ENCODE measurements around the gene TMEM201. TPM values are rescaled to one million over a fixed set of nuclear protein-coding genes. Genes with fewer than 3 reads are reported as not detected.

TMEM201 gene
- total and polyA plus RNA-seq, 9 of the 15 experiments (the other 6 are each of a cell fraction or from before 2014, with no cell fraction given) = 0.42 to 51.3 (median 7.4) TPM

DNA sequence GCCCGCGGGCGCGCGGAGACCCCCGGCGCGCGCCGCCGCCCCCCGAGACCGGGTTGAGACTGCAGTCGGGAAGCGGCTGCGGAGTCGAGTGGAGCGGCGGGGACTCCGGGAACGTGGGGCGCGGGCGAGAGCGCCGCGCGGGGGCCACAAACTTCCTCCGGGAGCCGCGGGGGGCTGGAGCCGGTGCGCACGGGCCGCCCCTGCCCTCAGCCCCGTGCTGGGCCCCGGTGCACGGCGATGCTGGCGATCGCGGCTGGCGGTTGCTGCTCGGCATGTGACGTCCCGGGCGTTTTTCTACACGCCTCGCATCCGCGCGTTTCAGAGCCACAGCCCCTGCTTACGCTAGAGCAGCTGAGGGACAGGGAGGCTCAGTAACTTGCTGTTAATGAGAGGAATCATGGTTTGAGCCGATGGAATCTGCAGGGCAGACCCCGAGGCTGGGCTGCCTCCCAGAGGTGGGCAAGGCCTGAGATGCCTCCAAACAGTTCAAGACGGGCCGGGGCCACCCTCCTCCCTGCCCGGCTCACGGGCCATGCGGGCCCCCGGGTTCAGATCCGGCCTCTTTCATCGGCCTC lies 520 bp downstream of the TMEM201 start (continued):
- TF ChIP-seq, protein P1, sequence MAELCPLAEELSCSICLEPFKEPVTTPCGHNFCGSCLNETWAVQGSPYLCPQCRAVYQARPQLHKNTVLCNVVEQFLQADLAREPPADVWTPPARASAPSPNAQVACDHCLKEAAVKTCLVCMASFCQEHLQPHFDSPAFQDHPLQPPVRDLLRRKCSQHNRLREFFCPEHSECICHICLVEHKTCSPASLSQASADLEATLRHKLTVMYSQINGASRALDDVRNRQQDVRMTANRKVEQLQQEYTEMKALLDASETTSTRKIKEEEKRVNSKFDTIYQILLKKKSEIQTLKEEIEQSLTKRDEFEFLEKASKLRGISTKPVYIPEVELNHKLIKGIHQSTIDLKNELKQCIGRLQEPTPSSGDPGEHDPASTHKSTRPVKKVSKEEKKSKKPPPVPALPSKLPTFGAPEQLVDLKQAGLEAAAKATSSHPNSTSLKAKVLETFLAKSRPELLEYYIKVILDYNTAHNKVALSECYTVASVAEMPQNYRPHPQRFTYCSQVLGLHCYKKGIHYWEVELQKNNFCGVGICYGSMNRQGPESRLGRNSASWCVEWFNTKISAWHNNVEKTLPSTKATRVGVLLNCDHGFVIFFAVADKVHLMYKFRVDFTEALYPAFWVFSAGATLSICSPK (IDR thresholded peaks at IDR 0.05; ENCODE audit: borderline replicate concordance) = no peak
- TF ChIP-seq NFE2 (IDR thresholded peaks at IDR 0.05; ENCODE audit: low read depth) (no peak), FOSL1 (tag; conservative IDR thresholded peaks at IDR 0.05) (no peak; the same call in 1 of the 2 replicates), SOX6 (IDR thresholded peaks at IDR 0.05) (no peak), ZNF444 (CRISPR knock-in tag; IDR thresholded peaks at IDR 0.05) (no peak), CREB1 (IDR thresholded peaks at IDR 0.05) (no peak), CREB1 (CRISPR knock-in tag; IDR thresholded peaks at IDR 0.05) (no peak), FOXP1 (CRISPR knock-in tag; IDR thresholded peaks at IDR 0.05) (no peak), NFATC3 (IDR thresholded peaks at IDR 0.05) (no peak), STAG1 (CRISPR knock-in tag; IDR thresholded peaks at IDR 0.05; ENCODE audit: borderline replicate concordance) (0 out of 2 replicates have a peak, but pooled peaks have one; percentile 18), SMARCC2 (IDR thresholded peaks at IDR 0.05; ENCODE audit: low read depth) (no peak), ZNF174 (CRISPR knock-in tag; IDR thresholded peaks at IDR 0.05) (no peak), ZFP36 (IDR thresholded peaks at IDR 0.05; ENCODE audit: low read depth, low read length, partially characterized antibody) (no peak), NR2C2 (CRISPR knock-in tag; IDR thresholded peaks at IDR 0.05) (no peak), NR2C2 (tag; IDR thresholded peaks at IDR 0.05) (peak; percentile 31; the same call in 1 of the 2 replicates), MTA2 (IDR thresholded peaks at IDR 0.05; ENCODE audit: low read depth) (no peak), TAF1 (IDR thresholded peaks at IDR 0.05; ENCODE audit: control insufficient read depth, extremely low read depth, insufficient read depth, low read length, severe bottlenecking) (peak; percentile 5), PHB2 (IDR thresholded peaks at IDR 0.05; ENCODE audit: low read depth) (no peak), ARID1B (IDR thresholded peaks at IDR 0.05) (no peak)
- TF ChIP-seq, protein P2, sequence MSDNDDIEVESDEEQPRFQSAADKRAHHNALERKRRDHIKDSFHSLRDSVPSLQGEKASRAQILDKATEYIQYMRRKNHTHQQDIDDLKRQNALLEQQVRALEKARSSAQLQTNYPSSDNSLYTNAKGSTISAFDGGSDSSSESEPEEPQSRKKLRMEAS (CRISPR knock-in tag; IDR thresholded peaks at IDR 0.05) = peak; percentile 42; the same call in 1 of the 2 replicates
- TF ChIP-seq, protein P3, sequence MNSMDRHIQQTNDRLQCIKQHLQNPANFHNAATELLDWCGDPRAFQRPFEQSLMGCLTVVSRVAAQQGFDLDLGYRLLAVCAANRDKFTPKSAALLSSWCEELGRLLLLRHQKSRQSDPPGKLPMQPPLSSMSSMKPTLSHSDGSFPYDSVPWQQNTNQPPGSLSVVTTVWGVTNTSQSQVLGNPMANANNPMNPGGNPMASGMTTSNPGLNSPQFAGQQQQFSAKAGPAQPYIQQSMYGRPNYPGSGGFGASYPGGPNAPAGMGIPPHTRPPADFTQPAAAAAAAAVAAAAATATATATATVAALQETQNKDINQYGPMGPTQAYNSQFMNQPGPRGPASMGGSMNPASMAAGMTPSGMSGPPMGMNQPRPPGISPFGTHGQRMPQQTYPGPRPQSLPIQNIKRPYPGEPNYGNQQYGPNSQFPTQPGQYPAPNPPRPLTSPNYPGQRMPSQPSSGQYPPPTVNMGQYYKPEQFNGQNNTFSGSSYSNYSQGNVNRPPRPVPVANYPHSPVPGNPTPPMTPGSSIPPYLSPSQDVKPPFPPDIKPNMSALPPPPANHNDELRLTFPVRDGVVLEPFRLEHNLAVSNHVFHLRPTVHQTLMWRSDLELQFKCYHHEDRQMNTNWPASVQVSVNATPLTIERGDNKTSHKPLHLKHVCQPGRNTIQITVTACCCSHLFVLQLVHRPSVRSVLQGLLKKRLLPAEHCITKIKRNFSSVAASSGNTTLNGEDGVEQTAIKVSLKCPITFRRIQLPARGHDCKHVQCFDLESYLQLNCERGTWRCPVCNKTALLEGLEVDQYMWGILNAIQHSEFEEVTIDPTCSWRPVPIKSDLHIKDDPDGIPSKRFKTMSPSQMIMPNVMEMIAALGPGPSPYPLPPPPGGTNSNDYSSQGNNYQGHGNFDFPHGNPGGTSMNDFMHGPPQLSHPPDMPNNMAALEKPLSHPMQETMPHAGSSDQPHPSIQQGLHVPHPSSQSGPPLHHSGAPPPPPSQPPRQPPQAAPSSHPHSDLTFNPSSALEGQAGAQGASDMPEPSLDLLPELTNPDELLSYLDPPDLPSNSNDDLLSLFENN (IDR thresholded peaks at IDR 0.05; ENCODE audit: low read depth in 2 of 2, low read length in 2 of 2) = no peak
- TF ChIP-seq, protein P4, sequence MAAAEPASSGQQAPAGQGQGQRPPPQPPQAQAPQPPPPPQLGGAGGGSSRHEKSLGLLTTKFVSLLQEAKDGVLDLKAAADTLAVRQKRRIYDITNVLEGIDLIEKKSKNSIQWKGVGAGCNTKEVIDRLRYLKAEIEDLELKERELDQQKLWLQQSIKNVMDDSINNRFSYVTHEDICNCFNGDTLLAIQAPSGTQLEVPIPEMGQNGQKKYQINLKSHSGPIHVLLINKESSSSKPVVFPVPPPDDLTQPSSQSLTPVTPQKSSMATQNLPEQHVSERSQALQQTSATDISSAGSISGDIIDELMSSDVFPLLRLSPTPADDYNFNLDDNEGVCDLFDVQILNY (CRISPR knock-in tag; IDR thresholded peaks at IDR 0.05) = no peak
- TF ChIP-seq, protein P5, sequence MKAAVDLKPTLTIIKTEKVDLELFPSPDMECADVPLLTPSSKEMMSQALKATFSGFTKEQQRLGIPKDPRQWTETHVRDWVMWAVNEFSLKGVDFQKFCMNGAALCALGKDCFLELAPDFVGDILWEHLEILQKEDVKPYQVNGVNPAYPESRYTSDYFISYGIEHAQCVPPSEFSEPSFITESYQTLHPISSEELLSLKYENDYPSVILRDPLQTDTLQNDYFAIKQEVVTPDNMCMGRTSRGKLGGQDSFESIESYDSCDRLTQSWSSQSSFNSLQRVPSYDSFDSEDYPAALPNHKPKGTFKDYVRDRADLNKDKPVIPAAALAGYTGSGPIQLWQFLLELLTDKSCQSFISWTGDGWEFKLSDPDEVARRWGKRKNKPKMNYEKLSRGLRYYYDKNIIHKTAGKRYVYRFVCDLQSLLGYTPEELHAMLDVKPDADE (conservative IDR thresholded peaks at IDR 0.05; ENCODE audit: control insufficient read depth, low read depth, low read length) = peak; percentile 38; the same call in 1 of the 2 replicates

Data from K562 (cell line).